HG03520 (cell line): ENCODE data around the gene GRAMD1B.

Source experiments
- ATAC-seq: cut with Tn5 transposase; IDR thresholded peaks from one replicate; pipeline ENCODE4 v1.9.1; 2021; ENCODE audit warnings: mild to moderate bottlenecking, moderate library complexity; ENCODE audit not compliant: unreplicated experiment

GRAMD1B gene

DNA sequence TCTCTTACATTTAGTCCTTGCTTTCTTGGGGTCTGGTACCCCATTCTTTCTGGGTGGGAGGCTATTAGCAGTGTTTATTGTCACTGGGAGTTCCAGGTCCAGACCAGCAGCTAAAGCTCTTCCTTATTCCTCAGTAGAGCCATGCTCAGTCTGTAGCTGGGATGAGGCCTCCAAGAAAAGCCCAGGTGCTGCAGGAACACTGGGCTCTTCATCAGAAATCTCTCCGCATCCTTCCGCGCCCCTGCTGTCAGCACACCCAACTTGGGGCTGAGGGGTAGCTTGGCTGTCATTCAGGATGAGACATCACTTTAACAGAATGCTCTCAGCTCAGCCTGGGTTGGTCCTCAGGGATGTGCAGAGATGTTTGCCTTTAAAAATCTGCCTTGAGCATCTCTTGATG, 97.5 kb downstream of the GRAMD1B start:
- no peak for ATAC-seq

DNA sequence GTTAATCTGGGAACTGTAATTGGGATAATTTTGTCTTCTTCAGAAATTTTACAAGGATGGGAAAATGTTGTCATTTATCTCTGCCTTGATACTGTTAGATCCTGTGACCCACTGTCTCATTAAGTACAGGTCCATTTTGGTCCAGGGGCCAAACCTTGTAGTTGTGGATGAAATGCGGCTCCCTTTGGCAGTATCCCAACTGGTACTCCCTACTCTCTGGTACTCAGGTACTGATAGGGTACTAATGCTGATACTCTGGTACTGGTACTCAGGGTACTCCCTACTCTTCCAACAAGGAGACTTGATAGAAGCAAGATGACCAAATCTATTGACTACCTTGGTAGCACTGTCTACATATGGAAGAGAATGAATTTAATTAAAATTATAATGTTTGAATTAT, 97.9 kb downstream of the GRAMD1B start:
- no peak for ATAC-seq

DNA sequence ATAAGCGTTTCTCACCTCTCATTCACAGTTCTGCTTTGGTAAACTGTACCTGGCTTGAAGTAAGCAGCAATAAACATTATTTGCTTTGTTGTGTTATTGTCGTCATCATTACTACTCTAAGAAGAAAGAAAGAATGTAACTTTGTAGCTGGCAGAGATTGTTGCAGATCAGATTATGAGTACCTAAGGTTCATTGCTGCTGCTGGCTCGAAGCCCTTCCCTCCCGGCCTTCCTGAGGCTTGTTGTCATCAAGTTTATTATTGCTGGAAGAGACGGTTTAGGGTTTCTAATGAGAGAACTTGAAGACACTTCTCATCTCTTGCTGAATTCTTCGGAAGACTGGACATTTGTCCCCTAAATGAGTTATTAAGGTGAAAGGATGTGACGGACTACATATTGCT, 101.3 kb downstream of the GRAMD1B start:
- ATAC-seq: no peak

DNA sequence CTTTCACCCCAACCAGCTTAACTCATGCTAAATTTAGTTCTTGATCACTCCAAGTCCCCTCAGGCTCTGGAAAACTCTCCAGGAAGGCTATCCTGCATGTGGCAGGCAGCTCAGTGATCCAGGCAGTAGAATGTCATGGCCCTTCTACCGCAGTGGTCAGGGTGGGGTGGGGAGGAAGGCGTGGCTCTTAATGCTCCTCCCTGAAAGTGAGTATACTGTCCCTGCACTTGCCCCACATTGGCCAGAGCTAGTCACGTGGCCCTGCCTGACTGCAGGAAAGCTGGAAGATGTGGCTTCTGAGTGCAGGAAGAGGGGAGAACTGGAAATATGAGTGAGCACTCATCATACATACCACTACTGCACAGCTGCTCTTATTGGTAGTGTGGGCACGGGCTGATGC, 102.1 kb downstream of the GRAMD1B start:
- no peak for ATAC-seq

DNA sequence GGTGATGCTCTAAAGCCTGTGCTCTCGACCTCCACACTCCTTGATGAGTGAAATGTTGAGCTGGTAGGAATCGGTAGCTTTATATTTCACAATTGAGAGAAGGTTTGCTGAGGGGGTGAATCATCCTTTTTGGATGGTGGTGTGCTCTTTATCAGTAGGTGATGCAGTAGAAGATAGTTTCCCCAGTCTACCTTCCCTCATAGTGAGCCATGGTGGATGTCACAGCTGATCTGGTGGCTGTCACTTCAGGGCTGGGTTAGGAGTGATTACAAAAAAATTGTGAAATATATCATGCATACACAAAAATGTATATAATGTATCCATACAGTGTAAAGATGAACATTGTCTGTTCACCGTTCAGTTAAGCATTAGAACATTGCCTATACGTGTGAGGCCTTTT, 105.3 kb downstream of the GRAMD1B start:
- ATAC-seq: no peak

DNA sequence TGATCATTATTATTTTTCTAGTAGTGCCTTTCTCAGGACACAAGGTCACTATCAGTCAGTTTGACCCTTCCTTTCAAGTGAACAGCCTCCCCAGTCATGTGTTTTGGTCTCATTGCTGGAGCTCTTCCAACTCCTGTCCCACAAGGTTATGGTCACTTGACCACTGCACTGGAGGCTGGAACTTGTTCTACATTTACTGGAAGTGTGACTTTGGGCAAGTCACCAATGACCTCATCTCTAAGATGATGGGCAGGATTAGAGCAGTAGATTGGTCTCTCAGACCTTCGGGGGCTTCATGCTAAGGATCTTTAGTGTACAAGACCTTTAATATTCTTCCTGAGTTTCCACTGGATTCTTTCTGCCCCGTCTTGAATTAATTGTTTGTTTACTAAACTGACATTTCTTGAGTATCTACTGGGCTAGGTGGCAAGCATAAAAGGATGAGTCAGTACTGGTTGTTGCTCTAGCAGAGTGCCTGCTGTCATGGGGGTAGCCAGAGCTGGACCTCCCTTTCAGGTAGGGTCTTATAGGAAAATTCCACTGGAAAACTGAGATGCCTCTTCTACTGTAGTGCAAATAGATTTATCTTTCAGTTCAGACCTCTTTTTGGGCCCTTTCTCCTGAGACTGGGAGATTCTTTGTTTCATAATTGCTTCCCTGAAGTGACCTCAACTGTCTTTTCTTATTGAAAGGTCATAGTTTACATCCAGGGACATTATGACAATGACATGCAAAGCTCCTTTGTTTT, 106.8 kb downstream of the GRAMD1B start:
- ATAC-seq: no peak

DNA sequence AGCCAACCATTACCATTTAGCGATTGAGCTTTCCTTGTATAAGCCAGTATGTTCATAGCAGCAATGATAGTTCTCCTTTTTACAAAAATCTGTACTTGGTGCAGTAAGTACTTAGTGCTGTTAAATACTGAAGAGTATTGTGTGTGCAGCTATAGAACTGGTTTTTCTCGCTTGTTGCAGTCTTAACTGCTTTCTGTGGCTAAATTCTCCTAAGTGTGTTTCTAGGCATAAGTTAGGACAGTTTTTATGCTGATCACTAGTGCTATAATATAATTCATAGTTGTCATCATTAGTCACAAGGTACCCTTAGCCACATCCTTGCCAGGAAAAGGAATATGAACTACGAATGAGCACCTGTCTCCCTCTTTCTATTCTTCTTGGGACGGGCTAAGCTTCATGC, 107.7 kb downstream of the GRAMD1B start:
- ATAC-seq: no peak

DNA sequence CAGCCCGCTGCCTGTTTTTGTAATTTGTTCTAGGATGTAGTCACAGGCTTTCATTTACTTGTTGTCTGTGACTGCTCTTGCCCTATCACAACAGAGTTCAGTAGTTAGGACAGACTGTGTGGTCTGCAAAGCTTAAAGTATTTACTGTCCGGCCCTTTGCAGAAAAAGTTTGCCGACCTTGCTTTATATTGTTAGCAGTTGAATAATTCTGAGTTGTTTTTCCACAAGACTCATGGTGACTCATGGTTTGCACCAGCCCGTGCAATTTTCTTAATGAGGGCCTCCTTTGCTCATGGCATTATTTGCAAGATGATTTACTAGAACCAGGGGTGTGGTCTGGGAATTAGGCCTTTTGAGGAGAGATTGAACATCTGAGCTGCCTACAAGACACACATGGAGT, 113.7 kb downstream of the GRAMD1B start:
- no peak for ATAC-seq

DNA sequence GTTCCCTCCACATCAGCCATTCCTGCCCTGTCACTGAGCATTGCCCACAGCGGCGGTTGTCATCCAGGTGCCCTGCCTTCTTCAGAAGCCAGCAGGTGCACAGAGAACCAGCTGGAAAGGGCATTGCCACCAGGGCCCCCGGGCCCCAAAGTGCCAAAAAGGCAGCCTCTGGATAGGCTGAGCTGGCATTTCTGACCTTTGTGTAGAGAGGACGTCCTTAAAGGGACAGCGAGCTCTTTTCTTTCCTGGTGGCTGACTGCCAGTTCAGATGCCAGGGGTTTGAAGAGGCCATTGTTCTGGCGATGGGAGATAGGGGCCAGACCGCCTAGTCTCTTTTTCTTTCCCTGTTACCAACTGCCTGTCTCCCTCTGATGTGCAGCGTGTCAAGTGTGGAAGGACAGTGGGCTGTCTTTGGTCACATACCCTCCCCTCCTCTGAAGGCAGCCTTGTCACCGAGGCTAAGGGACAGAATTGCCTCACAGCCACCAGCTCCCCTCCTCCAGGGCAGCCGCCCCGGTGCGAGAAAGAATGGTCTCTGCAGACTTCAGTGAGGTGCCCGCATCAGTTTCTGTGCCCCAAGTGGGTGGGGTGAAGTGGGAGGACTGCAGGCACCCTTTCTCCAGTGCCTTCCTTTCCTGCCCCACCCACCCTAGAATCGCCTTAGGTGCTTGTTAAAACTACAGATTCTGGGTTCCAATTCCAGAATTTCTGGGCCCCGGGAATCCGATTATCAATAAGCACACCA, 114.7 kb downstream of the GRAMD1B start:
- no peak for ATAC-seq

DNA sequence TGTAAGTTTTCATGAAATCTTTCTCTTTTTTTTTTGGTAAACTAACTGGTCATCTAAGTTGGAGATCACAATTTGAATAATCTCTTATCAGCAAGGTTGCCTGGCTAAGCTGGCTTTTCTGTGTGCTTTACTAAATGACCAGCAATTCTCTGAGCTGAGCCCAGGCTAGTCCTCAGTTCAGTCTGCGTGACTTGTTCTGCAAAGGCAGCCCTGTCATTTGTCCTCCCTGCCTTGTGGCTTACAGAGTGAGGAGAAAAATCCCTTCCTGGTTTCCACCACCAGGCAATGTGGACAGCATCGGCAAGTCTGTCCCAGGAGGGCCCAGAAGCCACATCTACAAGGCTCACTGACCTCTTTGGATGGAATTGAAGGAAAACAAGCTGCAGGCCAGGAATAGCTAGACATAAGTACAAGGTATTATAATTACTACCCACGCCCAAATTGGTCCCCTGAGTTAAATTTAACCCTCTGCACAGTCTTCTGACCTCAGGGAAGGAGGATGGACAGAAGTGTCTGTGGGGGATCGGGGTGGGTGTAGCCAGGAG, 115.7 kb downstream of the GRAMD1B start:
- no peak for ATAC-seq

DNA sequence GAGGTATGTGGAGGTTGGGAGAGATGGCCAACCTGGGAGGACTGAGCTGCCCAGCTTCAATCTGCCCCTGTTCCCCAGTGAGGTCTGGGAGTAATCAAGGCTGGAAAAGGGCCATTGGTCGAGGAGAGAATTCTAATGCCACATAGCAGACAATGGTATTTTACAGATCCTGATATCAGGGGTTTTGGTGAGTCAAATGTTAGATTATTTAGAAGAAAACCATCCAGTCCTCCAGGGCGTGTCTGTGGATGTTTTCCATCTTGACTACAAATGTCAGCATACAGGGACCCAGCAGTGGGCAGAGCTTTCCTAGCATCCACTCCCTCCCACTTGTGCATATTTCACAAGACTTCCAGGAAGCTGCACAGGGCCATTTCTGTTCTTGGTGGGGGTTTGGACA, 116.4 kb downstream of the GRAMD1B start:
- no peak for ATAC-seq

DNA sequence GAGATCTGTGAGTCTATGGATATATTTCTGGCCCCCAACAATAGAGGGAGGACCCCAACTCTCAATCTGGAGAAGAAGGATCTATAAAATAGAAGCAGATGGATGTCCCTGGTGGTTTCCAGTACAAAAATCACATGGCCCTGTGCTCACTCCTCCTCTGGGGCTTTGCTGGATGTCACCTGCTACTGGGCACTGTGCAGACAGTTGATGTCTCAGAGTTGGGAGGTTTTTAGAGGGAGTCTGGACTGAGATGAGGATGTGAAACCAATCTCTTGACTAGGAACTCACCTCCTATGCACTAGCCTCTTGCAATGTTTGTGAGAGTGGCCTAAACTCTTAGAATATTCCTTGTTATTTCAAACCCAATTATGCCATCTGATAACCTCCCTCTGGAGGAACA, 117.1 kb downstream of the GRAMD1B start:
- ATAC-seq: peak; percentile 92

DNA sequence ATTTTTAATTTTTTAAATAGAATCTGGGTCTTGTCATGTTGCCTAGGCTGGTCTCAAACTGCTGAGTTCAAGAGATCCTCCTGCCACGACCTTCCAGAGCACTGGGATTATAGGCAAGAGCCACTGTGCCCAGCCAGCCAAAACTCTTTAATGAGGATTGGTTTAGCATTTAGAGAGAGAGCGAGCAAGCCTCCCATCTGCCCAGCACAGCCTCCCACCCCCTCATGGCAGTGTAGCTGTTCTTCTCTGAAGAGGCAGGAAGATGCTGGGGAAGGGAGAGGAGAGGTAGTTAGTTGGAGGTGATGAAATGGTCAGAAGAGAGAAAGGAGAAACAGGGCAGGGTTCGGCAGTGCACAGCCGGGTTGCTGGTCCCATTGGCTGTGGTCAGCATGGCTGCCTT, 118.7 kb downstream of the GRAMD1B start:
- ATAC-seq: no peak

DNA sequence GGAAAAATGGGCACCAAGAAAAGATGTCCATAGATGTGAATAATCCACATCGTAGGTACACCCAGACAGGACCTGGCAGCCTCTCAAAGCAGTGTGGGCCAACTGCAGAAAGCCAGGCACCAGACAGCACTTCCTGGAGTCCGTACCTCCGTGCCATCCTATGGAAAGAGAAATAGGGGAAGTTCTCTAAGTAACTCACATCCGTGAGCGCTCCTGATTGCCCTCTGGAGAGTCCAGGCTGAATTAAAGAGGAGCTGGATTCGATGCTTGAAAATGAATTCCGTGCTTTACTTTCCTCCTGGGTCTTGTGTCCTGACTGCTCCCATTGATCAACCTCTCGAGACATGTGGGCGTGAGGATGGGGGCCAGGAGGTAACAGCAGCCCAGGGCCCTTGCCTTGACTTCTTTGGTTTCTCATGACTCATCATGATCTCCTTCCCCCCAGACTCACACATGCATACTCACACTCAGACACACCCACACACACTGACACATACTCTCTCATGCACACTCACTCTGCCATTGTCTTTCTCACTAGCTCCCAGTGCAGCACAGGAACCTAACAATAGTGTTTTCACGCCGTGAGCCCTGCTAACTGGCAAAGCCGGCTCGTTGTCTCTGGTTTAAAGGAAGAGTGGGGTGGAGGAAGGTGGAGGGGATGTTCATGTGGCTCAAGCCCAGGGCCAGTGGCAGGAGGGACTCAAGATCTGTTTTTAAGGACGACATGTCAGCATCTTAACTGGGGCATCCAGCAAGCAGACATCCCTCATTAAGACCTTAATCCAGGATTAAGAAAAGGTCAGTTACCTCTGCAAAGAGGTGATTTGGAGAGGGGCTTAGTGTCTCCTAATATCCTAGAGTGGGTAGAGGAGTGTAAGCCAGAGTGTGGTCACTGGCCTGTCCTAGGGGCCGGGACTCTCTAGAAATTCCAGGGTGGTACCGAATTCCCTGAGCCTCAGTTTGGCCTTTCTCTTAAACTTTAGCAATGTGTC, 120.2 kb downstream of the GRAMD1B start:
- no peak for ATAC-seq

DNA sequence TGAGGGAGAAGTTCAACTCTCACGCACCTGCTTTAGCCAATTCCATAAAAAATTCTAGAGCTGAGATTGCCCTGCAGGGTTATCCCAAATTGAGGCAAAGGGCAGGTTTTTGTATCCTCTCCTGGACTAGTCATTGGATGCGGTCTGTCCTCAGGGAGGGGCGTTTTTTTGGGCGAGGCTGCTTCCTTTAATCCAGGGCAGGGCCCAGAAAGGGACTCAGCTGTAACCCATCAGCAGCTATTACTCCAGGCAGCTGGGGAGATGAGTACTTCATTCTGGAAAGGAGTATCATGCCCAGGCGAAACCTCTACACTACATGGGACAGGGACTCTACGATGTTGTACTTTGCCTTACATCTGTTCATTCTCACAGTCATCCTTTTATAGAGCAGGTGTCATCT, 121.0 kb downstream of the GRAMD1B start:
- no peak for ATAC-seq

DNA sequence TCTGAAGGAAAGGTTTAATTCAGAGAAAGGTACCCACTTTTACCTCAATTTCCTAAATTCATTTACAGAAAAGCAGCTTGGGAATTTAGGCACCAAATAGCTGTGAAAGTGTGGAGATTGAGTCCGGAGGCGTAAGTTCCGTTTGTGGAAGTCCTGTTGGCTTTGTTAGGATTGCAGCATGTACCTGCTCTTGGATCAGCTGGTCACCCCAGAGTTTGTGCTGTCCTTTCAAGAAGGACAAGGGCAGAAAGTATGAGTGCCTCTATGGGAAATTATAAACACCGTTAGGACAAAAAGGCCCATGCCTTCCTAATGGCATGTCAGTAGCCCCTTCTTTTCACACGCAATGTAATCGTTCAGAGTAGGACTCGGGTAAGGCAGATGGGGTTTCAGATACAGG, 126.6 kb downstream of the GRAMD1B start:
- no peak for ATAC-seq

DNA sequence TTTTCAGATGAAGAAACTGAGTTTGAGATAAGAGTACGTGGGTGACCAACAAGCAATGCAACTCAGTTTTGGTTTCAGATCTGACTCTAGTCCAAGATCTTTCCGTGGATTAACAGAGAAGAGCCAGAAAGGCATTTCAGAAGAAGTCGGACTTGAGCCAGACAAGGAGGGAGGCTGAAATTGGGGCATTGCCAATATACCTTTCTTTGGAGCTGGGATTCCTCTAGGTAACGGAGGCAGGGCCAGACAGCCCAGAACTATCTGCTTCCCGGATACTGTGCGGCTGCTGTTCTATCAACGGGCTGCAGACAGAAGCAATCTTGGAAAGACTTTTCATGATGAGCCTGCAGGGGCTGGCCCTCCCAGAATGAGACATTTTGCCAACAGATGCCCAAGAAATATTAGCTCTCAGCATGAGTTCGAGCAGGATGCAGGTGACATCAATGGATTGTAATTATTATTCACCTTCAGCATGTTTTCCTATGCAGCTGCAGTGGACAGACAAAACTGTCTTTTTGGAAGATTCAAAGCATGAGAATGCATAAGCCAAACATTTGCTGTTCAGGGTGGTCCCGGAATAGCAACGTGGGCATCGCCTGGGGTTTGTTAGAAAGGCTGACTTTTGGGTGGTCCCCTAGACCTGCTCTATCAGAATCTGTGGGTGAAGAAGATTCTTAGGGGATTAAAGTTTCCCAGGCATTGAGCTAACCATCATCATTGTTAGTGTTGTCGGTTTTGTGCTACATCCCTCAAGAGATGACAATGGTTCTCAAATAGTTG, 128.7 kb downstream of the GRAMD1B start:
- ATAC-seq: no peak

DNA sequence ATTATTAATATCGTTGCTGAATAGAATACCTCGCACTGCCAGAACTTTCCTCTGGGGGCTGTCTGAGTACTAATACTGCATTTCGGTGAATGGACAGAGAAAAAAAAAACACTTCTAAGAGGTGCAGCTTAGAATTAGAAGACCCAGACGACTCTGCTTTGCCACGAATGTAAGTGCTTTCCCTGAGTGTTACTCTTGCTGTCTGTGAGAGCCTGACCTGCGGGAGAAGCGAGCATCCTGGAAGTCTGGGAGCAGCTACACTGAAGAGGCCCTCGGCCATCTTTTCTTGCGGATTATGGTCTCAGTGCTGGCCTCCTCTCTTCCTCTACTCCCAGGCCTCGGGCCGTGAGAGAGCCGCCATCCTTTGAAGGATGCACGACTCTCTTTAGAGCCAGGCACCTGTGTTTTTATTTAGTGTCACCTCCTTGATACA, 129.5 kb downstream of the GRAMD1B start:
- ATAC-seq: no peak

DNA sequence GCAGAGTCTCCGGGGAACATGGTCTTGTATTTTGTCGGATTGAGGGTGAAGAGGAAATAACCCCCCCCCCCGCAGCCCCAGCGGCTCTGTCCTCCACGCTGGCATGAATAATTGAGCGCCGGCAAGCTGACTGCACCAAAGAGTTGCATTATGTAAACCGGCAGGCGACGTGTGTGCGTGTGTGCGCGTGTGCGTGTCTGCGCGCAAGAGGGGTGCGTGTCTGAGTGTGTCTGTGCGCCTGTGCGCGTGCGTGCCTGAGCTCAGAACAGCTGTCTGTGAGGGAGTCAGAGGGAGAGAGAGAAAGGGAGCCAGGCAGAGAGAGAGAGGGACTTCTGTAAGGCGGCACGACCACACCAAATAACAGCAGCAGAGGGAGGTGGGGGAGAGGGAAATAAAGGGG, 129.9 kb downstream of the GRAMD1B start:
- ATAC-seq: no peak

DNA sequence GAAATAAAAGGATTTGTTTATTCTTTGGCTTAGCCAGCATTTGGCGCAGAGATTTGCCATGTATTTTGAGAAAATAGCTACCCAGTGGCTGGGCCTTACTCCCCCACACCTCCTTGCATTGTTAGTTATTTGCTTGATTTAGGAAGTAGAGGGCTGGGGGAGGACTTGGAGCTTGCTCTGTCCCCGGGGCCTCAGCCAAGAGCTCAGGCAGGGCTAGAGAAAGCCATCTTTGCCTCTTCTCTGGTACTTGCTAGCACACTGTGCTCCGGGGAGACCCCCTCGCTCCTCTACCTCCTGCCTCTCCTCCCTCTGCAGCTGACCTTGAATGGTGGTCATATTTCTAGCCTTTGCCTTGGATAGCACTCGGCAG, 131.3 kb downstream of the GRAMD1B start:
- ATAC-seq: no peak
